Stimulated activated CD8-positive, alpha-beta memory T cell treated with anti-CD3 and anti-CD28 coated beads, Interleukin-4, amount 100 ng/mL, for 4 hours (primary cell): Measurements from ENCODE around the gene TNFAIP8.

Experiments
- DNase-seq, 2 donors: peaks; one replicate each; pipeline ENCODE4 v3.0.0-alpha.2; 2020; ENCODE audit warnings: low read depth in 2 of 2, low spot score in 1 of 2

TNFAIP8 gene

DNA sequence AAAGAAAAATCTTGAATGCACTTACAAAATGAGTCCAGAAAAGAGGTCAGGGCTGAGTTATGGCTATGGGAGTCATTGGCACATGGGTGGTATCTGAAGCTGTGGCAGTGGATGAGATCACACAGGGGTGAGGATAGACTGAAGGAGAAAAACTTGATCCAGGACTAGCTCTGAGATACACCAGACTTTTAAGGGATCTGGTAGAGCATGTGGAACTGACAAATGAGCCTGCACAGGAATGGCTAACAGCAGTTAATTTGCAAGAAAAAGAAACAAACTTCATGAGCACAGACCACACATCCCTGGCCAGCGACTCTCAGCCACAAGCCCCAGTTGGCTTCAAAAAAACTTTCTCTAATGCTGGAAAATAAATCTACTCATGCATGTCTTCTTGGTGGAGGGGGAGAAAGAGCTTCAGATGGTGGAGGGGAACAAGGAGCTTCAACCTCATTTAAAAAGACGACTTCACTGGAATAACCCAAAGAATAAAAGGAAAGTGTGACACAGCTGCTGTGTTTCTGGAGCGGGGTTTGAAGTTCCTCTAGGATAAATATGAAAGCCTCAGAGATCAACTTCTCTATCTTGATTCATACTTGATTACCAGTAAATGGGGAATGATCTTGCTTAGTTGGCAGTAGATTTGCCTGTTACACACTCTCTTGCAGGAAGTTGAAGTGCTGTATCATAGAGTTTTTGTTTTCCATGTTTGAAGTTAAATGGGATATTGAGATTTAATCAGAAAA is 33.6 kb downstream of the TNFAIP8 start:
- no peak for DNase-seq

DNA sequence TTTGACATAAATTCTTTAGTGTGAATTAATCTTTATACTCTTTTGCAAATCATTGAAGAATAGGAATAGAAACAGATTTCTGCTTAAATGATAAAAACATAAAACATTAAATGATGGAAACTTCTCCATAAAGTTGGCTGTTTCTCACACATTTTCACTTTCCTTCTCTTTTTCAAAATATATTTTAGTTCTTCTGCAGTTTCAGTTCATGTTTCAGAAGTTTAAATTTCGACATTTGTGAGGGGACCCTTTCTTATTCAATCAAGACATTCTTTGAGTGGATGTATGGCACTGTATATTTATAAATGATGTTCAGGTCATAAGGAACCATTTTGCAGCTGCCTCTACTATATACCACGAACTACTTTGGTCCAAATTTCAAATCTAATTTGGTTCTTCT is 34.6 kb downstream of the TNFAIP8 start:
- DNase-seq, result no peak

DNA sequence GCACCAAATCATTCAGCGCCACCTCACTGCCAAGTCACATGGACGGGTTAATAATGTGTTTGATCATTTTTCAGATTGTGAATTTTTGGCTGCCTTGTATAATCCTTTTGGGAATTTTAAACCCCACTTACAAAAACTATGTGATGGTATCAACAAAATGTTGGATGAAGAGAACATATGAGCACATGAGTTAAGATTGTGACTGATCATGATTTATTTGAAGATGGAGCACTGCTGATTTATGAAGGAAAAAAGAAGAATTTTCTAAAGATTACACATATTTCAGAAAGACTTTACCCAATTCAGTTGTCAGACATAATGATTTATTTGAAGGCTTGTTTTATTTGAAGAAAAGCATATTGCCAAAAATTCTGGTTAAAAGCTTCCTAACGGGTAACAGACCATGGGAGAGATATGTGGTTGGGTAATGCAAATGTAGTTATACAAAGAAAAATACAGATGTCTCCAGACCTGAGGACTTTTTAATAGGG is 37.4 kb downstream of the TNFAIP8 start:
- no peak for DNase-seq

DNA sequence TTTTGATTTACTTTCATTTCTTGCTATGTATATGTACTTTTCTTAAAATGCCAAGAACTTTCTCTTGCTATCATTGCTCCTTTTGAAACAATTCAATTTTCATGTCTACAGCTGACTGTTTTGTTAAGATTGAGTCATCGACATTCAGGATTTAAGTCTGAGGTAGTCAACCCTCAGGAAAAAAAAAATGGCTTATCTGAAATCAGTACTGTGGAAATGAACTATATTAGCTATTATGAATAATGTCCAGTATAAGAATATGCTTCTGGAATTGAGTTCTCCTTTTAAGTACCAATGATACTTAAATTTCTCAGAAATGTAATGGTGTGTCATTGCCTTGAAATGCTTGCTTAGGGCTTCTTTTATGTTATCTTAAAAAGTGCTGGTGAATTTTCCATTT is 37.9 kb downstream of the TNFAIP8 start:
- no peak for DNase-seq

DNA sequence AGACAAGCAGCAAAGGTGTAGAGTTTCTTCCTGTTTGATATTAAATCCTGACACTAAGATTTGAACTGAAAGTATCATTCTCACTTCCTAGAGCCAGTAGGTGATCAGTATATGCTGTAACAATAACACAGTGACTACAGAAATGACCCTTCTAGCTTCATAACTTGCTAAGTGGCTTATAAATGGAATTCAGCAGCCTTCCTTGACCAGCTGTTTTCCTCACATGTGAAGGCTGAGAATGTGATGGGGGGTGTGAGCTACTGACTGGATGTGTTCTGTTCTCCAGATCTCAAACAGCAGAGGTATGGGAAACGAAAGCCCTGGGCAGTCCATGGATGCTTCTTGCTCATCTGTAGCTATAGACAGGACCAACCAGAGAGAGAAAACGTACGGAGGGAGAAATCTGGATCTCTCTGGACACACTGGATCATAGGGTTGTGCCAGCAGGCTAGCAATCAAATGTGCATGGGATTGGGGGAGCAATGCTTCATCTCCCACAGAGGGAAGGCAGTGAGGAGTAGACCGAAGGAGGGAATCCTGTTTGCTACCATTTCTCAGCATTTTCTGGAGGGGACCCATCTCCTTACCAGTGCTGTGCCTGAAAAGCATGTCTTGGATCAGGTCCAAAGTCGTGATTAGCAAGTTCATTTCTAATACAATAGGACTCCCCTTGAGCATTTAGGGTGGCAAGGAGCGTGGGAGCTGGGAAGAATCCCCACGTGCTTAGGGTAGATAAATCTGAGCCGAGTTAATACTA is 39.4 kb downstream of the TNFAIP8 start:
- no peak for DNase-seq

DNA sequence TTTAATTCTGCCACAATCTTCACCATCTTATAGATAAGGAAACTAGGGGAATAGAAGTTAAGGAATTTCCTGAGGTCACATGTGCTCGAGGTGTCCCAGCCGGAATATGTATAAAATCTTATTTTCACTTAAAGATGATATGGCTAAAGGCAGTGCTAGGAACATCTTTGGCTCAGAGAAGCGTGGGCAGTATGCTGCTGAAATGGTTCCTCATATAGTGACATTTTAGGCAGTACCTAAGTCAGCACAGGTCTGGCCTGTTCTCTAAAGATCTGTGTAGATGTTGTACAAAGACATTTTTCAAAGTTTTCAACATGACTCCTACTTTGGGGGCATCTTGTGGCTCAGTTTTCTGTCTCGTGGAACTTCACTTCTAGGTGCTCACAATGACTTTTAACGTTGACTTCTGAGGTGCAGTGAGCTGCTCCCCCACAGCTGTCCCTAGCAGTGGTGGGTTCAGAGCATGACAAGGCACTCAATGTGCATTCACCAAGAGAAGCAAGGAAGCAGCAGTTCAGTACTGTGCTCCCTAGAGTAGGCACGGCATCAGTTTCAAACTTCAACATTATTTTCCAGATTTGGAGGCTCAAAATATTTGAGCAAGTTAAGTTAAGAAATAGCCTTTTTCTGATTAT is 40.3 kb downstream of the TNFAIP8 start:
- no peak for DNase-seq

DNA sequence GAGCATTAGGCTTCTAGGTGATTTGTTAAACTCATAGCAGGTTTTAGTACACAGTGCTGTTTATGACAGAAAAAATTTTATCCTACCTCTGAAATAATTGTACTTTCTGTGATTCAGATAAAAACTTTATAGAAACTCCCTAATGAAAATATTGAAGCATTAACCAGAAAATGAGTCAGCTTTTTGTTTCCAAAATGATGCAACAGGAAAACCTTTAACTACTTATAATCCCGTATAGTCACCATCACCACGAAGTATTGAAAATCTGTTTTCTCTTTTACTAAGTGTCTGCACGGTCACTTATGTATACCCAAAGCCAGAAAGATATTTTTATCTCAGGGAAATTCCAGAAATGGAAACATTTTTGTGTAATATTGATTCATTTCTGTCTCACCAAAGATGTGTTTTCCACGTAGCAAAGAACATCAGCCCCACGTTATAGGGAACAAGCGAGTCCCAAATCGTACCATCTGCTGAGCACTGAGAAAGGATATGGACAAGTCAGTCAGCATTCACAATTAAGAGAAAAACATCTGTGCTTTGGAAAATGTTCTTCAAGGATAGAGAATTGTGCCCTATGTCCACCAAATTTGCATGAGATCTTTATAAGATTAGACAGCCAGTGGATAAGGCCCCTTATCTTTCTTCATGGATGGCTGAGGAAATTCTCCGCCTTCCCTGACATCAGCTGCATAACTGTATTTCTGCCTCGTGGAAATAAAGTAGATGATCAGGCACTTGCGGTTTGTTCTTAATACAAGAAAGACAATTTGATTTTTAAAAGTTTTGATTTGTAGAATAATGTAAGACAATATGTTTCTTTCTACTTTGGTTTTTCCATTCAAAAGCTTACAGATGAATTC is 41.9 kb downstream of the TNFAIP8 start:
- DNase-seq, result no peak

DNA sequence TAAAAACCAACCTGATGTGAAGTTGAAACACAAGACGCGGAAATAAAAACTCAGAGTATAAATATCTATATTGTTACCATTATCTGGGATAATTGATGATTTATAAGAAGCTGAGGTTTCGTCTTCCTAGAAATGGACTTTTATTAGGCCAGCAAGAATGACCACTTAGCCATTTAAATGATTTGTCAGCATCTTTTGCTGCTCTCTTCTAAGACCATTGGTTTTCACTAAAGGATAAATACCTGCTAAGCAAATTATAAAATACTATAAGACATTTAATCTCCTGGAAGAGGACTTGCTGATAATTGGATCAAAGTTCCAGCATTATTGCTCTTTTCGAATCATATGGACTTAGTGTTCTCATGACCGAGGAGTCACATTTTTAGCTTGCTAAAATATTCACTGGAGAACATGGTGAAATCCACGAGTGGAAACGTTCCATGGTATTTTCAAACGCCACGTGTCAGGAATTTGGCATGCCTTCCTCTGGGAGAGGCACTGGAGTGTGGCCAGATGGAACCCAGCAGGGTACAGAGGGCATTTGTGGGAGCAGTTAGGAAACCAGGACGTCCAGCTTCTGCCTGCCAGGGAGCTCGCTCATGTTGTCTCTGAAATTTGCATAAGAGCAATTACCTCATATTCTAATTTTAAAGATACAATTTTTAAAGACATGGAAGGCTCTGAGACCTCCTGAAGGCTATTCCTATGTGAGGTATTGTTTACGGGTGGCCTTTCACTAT is 43.1 kb downstream of the TNFAIP8 start:
- DNase-seq, result no peak

DNA sequence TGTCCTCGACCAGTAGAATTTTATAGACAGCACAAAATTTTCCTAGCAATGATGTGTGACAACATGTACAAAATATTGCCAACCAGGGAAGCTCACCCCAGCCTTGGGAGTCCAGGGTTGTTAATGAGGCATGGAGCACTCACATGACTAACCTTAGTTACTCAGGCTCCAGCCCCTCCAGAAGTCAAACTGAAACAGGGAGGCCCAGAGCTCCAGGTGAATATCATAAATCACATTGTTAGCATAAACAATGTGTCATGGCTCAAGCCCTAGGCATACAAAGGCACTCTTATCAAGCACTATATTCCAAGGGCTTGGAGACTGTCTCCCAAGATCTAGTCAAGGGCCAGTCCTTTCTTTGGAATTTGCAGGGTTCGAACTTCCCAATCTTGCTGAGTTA is 44.4 kb downstream of the TNFAIP8 start:
- DNase-seq, result no peak

DNA sequence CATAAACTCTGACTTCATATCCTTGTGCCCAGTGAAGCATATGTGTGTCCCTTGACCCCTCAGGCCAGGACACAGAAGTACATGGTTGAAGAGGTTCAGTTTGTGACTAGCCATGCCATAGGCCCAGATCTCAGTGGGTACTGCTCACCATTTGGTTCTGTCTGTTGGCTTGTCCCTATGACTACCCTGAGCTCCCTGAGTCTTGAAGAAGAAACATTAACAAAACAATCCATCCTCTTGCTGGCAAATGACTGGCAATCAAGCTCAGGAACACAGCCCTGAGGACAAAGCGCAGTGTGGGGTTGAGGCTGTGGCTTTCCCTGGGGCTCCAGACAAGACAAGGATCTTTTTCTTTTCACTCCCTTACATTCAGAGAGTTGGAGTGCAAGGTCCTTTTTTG is 46.3 kb downstream of the TNFAIP8 start:
- no peak for DNase-seq

DNA sequence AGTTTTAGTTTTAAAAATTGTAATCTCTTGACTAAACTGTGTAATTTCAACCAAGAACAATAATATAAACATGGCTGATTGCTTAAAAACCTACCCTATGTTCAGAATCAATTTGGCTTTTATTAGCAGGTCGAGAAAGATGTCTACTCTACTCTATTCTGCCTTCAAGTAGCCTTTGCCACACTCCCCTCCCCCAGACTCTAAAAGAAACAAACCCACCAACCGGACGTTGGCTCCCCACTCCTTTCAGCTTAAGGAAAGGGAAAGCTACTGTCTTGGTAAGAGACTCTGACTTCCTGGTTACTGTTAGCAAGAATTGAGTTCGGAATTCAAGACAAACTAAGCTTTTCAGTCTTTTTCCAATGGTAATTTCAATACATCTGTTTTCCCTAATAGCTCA is 46.7 kb downstream of the TNFAIP8 start:
- DNase-seq, result no peak

DNA sequence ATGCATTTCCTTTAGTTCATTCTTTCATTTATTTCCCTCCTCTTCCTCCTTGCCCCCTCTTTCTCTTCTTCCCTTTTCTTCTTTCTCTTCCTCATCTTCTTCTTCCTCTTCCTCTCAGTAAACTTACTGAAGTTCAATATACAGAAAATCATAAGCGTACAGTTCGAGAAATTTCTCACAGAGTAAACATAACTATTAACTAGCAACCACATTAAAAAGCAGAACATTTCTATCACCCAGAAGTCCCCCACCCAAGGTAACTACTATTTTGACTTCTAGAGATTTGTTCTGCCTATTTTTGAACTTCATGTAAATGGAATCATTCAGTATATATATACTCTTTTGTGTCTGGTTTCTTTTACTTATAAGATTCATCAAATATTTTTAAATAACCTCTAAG is 48.2 kb downstream of the TNFAIP8 start:
- no peak for DNase-seq

DNA sequence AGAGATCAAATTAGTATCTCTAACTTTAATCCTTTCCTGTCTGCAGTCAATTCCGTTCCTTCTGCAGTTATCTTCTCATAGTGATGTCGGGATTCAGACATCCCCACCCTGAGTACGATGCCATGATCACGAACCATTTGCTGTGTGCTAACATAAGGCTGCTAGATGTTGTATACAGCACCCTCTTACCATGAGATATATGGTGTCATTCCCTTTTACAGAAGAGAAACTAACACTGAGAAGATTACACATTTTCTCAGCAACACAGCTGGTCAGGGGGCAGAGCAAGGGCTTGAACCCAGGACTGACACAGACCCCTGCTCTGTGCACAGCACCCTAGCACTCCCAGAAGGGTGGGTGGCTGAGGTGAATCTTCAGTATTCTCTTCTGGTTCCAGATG is 49.6 kb downstream of the TNFAIP8 start:
- no peak for DNase-seq

DNA sequence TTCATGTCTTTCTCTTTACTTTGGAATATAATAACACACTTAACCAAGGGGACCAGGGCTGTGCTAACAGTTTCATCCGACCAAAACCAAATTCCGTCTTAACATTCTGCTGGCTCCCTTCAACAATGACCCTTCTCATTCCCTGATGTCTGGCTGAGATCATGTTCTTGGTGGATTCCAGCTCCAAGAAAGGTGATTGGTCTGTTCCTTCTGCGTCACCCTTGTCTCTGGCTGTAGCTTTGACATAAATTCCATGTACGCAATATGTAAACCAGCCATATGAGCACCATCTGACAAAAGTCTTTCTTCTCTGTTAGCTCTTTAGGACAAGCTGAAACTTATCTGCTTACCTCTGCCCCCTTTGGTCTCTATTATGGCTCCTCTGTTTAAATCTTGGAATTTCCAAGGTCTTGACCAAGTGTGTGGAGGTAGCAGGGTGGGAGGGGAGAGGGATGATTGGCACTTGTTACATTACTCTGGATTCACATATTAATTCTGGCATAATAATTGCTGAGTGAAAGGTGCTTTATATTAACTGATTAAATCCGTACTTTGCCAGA is 50.8 kb downstream of the TNFAIP8 start:
- DNase-seq, result no peak

DNA sequence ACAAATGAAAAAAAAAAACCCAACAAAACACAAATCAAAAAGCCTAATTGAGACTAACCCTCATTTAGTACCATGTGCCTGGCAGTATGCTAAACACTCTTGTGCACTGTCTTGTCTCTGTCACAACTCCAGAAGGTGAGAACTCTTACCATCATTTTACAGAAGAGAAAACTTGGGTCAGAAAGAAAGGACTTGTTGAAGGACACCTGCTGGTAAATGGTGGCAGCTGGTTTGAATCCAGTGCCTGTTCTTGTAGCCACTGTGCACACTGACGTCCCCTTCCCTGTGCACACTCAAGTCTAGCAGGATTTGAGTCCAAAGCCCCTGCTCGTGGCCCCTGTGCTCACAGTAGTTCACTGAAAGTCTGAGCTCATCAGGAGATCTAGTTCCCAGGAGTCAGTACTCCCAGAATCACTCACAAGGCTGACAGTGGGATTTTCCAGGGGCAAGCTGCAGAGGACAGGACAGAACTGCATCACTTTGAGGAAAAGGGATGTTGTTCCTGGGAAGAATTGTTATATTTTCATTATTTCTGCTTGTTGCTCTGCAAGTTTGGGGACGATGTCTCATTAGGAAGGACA is 53.5 kb downstream of the TNFAIP8 start:
- no peak for DNase-seq

DNA sequence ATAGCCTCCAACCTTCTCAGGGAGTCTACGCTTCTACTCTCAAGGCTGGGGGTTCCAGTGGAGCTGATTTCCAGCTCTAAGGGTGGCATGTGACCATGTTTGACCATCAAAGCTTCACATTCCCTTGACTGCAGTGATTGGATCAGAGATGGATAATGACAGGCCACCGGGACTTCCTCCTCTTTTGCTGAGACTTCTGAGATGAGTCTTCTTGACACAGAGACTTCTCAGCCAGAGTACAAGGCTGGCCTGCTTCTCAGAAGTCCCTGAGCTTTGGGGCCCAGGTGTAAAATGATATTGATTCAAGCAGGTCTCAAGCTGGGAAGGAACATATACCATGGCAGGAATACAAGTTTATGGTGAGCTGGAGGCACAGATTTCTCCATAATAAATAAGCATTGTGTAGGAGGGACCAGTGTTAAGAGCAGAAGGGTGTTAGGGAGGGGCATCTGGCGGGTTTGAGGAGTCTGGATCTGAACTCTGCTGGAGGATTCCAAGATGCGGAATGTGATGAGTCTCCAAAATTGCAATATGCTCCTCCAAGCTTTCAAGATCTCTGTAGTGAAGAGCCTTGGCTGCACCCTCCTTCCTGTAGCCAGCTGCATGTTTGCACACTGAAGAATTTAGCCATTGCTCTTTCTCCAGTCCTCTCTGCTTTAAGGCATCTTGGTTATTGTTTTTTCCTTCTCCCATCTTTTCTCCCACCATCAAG is 54.8 kb downstream of the TNFAIP8 start:
- no peak for DNase-seq

DNA sequence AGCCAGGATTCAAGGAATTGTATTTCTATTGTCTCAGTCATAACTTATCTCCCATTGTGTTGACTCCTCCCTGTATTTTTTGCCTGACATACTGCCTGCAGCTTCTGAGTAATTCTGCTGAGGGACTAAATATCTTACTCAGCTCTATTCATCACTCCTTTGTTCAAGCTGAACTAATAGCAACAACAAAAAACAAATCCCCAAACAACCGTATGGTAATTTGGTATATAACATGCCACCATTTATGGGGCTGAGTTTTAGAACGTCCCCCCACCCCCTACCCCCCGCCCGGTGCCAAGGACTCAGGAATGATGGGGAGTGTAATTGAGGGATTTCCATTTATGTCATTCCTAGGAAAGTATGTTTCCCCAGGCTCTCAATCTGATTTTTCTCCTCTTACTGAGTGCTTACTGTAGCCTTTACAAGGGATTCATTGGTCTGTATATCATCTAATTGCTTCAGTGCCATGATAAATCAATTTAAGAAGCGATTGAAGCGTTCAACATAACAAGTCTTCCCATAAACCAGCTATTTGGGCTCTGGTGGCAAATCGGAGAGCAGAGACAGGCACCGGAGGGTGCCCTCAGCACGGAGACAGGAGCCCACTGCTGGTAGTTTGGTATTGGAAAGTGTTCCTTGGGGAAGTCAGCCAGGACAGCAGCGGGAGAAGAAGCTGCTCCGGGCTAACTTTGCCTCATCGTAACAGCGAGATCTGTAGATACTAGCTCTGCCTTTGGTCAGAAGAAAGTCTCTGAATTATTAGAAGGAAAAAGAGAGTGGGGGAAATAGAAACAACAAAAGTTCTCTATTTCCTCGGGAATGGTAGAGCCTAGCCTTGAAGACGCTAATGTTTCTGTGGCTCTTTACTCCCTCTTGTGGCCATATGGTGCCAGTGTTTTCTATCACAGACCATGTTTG is 55.8 kb downstream of the TNFAIP8 start:
- DNase-seq, result peak in 1 of 2 donors; percentile 20
